Chondrocyte (in vitro differentiated cells): ENCODE measurements around the gene TLX1. TPM values are rescaled to one million over a fixed set of nuclear protein-coding genes. Genes with fewer than 3 reads are reported as not detected.

Source experiments
- DNase-seq: peaks from one replicate; pipeline ENCODE4 v3.0.0; 2021; ENCODE audit warnings: mixed read lengths, low spot score
- H3K27ac Mint-ChIP-seq: one replicate; pipeline ENCODE4 v1.8.0; 2021; ENCODE audit warnings: mild to moderate bottlenecking, moderate library complexity, mixed read lengths; ENCODE audit not compliant: unreplicated experiment
- H3K27me3 Mint-ChIP-seq: 2 replicates; pipeline ENCODE4 v1.8.0; 2021; ENCODE audit warnings: low read depth, mixed read lengths
- H3K36me3 Mint-ChIP-seq: 2 replicates; pipeline ENCODE4 v1.8.0; 2021; ENCODE audit warnings: low read depth, mixed read lengths
- H3K4me1 Mint-ChIP-seq: 2 replicates; pipeline ENCODE4 v1.8.0; 2021; ENCODE audit warnings: low read depth, mild to moderate bottlenecking, mixed read lengths
- H3K4me3 Mint-ChIP-seq: one replicate; pipeline ENCODE4 v1.8.0; 2021; ENCODE audit warnings: mild to moderate bottlenecking, moderate library complexity, mixed read lengths; ENCODE audit not compliant: unreplicated experiment
- H3K9me3 Mint-ChIP-seq: 2 replicates; pipeline ENCODE4 v1.8.0; 2021; ENCODE audit warnings: low read depth, mixed read lengths
- total RNA-seq: library from RNA; stranded (reverse); gene quantifications from 3 replicates; pipeline ENCODE4 v1.2.1, GENCODE V29; 2021
- TF ChIP-seq, protein P1 (sequence below): fragments of 200-600 bp; sonication (generic); IDR thresholded peaks from 2 replicates; pipeline ENCODE4 v1.5.0; 2021; ENCODE audit warnings: antibody characterized with exemption, mild to moderate bottlenecking, moderate library complexity

Gene TLX1
- total RNA-seq, 1 donor from 2014 or later, result not detected

DNA sequence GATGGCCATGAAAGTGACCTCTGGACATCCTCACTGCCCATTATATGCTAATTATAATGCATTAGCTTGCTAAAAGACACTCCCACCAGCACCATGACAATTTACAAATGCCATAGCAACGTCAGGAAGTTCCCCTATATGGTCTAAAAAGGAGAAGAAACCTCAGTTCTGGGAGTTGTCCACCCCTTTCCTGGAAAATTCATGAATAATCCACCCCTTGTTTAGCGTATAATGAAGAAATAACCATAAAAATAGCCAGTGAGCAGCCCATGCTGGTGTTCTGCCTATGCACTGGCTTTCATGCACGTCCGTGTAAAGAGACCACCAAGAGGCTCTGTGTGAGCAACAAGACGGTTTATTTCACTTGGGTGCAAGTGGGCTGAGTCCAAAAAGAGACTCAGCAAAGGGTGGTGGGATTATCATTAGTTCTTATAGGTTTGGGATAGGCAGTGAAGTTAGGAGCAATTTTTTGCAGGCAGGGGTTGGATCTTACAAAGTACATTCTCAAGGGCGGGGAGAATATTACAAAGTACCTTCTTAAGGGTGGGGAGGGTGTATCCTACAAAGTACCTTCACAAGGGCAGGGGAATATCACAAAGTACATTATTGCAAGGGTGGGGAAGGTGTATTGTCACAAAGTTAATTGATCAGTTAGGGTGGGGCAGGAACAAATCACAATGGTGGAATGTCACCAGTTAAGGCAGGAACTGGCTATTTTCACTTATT, 52.5 kb downstream of the TLX1 start:
- Mint-ChIP-seq H3K27me3 (peaks cover 29% of the 10 kb centered on the region), H3K4me1 (no peaks in the 10 kb centered on the region), H3K36me3 (peaks cover 2% of the 10 kb centered on the region), H3K4me3 (no peak overlapping the region), H3K27ac (no peak overlapping the region), H3K9me3 (no peaks in the 10 kb centered on the region)
- no peak for DNase-seq
- TF ChIP-seq, protein P1, sequence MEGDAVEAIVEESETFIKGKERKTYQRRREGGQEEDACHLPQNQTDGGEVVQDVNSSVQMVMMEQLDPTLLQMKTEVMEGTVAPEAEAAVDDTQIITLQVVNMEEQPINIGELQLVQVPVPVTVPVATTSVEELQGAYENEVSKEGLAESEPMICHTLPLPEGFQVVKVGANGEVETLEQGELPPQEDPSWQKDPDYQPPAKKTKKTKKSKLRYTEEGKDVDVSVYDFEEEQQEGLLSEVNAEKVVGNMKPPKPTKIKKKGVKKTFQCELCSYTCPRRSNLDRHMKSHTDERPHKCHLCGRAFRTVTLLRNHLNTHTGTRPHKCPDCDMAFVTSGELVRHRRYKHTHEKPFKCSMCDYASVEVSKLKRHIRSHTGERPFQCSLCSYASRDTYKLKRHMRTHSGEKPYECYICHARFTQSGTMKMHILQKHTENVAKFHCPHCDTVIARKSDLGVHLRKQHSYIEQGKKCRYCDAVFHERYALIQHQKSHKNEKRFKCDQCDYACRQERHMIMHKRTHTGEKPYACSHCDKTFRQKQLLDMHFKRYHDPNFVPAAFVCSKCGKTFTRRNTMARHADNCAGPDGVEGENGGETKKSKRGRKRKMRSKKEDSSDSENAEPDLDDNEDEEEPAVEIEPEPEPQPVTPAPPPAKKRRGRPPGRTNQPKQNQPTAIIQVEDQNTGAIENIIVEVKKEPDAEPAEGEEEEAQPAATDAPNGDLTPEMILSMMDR, result no peak

Other genes starting within 250 kb of the TLX1 start
- 17.8 to 28.1 TPM (median 20.6 TPM) in 3 replicates for gene SLF2, start 218.3 kb upstream of the TLX1 start, total RNA-seq
- gene SEMA4G, start 161.8 kb upstream of the TLX1 start, total RNA-seq, result 4.8 to 8.0 TPM (median 7.9 TPM) in 3 replicates
- 54.0 to 74.1 TPM (median 57.3 TPM) in 3 replicates for gene MRPL43, start 143.8 kb upstream of the TLX1 start, total RNA-seq
- gene TWNK, start 143.8 kb upstream of the TLX1 start, total RNA-seq, result 4.8 to 6.6 TPM (median 5.4 TPM) in 3 replicates
- 58.9 to 80.7 TPM (median 79.4 TPM) in 3 replicates for gene LZTS2, start 131.5 kb upstream of the TLX1 start, total RNA-seq
- gene PDZD7, start 100.2 kb upstream of the TLX1 start, total RNA-seq, result 1.4 to 1.8 TPM (median 1.7 TPM) in 3 replicates
- gene SFXN3, start 100.1 kb upstream of the TLX1 start, total RNA-seq, result 92.4 to 101 TPM (median 96.9 TPM) in 3 replicates
- gene KAZALD1, start 69.3 kb upstream of the TLX1 start, total RNA-seq, result 18.9 to 43.4 TPM (median 19.8 TPM) in 3 replicates
- not detected in 3 replicates for gene LBX1, start 98.2 kb downstream of the TLX1 start, total RNA-seq
- gene BTRC, start 222.9 kb downstream of the TLX1 start, total RNA-seq, result 28.6 to 29.7 TPM (median 29.3 TPM) in 3 replicates